HK-2 (cell line): ENCODE results near the gene UQCC5.

Experiments used
- DNase-seq: peaks from one replicate; pipeline ENCODE4 v3.0.0-alpha.2; 2018; ENCODE audit not compliant: unreplicated experiment

The UQCC5 gene

GRCh38 chr3:52534281-52535183 is 1.9 kb upstream of the UQCC5 start:
- DNase-seq, result no peak

- DNase-seq, result no peak
Observed at GRCh38 chr3:52535411-52536111, 844 bp upstream of the UQCC5 start.

- no peak for DNase-seq
Observed at GRCh38 chr3:52536112-52536368, 365 bp upstream of the UQCC5 start.

- DNase-seq, result no peak
Observed at GRCh38 chr3:52537165-52537620, 788 bp downstream of the UQCC5 start.

GRCh38 chr3:52537726-52538421 is 1.5 kb downstream of the UQCC5 start:
- no peak for DNase-seq

GRCh38 chr3:52539010-52539653 is 2.7 kb downstream of the UQCC5 start:
- no peak for DNase-seq

GRCh38 chr3:52541050-52541449 is 4.6 kb downstream of the UQCC5 start:
- no peak for DNase-seq

- DNase-seq, result no peak
Observed at GRCh38 chr3:52544937-52545336, 8.5 kb downstream of the UQCC5 start.

GRCh38 chr3:52546111-52546901 is 9.9 kb downstream of the UQCC5 start:
- DNase-seq, result no peak

- DNase-seq, result no peak
Observed at GRCh38 chr3:52547143-52547542, 10.7 kb downstream of the UQCC5 start.

- no peak for DNase-seq
Observed at GRCh38 chr3:52551118-52551517, 14.7 kb downstream of the UQCC5 start.

- DNase-seq, result peak; percentile 25
Observed at GRCh38 chr3:52552089-52552488, 15.7 kb downstream of the UQCC5 start.

- no peak for DNase-seq
Observed at GRCh38 chr3:52554026-52554755, 17.8 kb downstream of the UQCC5 start.

GRCh38 chr3:52555056-52555455 is 18.7 kb downstream of the UQCC5 start:
- DNase-seq, result no peak

- no peak for DNase-seq
Observed at GRCh38 chr3:52557011-52557960, 20.9 kb downstream of the UQCC5 start.

- no peak for DNase-seq
Observed at GRCh38 chr3:52558436-52558835, 22.0 kb downstream of the UQCC5 start.

GRCh38 chr3:52561028-52561747 is 24.8 kb downstream of the UQCC5 start:
- DNase-seq, result no peak

GRCh38 chr3:52563984-52564383 is 27.6 kb downstream of the UQCC5 start:
- no peak for DNase-seq

GRCh38 chr3:52568069-52568468 is 31.7 kb downstream of the UQCC5 start:
- DNase-seq, result no peak
